Measurements from ENCODE around the gene ITPR2.

- TF ChIP-seq CTCF (conservative IDR thresholded peaks at IDR 0.05; ENCODE audit: low read length) (no peak), EZH2phosphoT487 (IDR thresholded peaks at IDR 0.05; ENCODE audit: borderline replicate concordance) (no peak)
These were observed 142.4 kb downstream of the ITPR2 start for GRCh38 chr12:26690601-26691000.

Data from Loucy (cell line).